Right kidney (tissue), 9 donors: Measurements from ENCODE around the gene CYP4F11.
"Not testable (repeated sequence)": the region's sequence is repeated elsewhere in the genome, so short reads cannot be mapped to it uniquely, and the experiment has no call there.

Source experiments
- DNase-seq: peaks from one replicate; pipeline ENCODE4 v3.0.0-alpha.2; 2016
- long read RNA-seq, 8 donors: transcript quantifications; one replicate each; lab custom pipeline, GENCODE V29; 2026

Gene CYP4F11, protein sequence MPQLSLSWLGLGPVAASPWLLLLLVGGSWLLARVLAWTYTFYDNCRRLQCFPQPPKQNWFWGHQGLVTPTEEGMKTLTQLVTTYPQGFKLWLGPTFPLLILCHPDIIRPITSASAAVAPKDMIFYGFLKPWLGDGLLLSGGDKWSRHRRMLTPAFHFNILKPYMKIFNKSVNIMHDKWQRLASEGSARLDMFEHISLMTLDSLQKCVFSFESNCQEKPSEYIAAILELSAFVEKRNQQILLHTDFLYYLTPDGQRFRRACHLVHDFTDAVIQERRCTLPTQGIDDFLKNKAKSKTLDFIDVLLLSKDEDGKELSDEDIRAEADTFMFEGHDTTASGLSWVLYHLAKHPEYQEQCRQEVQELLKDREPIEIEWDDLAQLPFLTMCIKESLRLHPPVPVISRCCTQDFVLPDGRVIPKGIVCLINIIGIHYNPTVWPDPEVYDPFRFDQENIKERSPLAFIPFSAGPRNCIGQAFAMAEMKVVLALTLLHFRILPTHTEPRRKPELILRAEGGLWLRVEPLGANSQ
- long read RNA-seq, donor 1: 0 reads
- long read RNA-seq, donor 2: 0 reads
- long read RNA-seq, donor 3: 0 reads
- long read RNA-seq, donor 4: 0 reads
- long read RNA-seq, donor 5: 0 reads
- long read RNA-seq, donor 6: 0 reads
- long read RNA-seq, donor 7: 0 reads
- long read RNA-seq, donor 8: 0 reads

DNA sequence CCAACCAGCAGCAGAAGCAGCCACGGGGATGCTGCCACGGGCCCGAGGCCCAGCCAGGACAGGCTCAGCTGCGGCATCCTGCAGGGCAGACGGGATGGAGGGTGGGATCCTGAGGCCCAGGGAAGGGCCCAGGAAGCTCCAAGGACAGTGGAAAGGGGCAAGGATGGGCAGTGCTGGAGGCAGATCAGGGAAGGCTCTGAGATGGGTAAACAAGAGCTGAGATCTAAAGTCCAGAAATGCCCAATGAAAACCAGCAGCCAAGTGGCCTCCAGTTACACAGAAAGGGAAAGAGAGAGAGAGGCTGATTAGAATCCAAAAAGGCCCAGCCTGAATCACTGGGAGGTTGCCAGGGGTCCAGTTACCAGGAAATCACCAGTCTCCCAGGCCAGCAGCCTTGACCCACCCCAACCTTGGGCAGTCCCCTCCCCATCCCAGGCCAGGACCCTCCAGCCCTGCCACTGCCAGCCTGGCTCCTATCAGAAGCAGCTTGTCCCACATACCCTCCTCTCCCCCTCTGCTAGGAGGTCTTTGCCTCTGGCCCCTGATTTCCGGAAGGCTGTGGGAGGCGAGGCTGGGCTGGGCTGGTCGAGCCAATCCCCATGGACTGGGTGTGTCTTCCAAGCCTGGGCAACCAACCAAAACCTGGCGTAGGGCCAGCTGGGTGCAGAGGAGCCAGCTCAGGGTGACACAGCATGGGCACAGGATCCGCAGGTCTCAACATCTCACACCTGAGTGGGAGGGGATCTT, at the start of gene CYP4F11:
Gene CYP4F11, minus strand, starts transcription at position 198 of the 747 bp plus-strand sequence. Its CDS starts 121 bp downstream, at position 77.
- DNase-seq: no peak

DNA sequence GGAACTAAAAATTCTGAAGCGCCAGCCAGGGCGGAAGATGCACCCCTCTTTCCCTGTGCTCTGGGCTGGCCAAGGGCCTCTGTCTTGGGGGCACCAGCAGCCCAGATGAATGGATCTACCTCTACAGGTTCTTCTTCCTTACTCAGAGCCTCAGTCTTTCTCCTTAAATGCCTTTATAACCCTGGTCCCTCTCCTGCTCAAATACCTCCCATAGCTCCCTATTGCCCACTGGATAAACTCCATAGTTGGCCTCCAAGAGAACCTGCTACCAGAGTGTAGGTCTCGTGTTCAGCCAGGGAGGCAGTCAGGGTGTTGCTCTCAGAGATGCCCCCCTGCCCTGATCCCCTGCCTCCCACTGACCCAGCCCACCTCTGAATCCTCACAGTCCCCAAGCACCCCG, 45.0 kb upstream of the CYP4F11 start:
- no peak for DNase-seq

DNA sequence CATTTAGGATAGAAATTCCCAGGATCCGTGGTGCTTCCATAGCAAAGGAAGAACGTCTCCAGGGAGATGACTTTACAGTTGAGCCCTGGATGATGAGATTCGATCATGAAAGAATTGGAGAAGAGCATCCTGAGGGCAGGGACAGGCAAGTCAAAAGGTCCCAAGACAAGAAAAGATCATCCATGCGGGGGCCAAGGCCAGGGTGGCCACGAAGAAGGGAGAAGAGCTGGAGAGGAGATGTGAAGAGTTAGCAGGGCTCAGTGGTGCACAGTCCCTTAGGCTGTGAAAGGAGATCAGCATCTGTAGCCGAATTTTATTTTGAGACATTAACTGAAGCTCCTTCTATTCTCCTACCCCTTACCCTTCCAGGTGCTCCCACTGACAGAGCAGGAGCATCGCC, 43.4 kb upstream of the CYP4F11 start:
- DNase-seq: no peak

DNA sequence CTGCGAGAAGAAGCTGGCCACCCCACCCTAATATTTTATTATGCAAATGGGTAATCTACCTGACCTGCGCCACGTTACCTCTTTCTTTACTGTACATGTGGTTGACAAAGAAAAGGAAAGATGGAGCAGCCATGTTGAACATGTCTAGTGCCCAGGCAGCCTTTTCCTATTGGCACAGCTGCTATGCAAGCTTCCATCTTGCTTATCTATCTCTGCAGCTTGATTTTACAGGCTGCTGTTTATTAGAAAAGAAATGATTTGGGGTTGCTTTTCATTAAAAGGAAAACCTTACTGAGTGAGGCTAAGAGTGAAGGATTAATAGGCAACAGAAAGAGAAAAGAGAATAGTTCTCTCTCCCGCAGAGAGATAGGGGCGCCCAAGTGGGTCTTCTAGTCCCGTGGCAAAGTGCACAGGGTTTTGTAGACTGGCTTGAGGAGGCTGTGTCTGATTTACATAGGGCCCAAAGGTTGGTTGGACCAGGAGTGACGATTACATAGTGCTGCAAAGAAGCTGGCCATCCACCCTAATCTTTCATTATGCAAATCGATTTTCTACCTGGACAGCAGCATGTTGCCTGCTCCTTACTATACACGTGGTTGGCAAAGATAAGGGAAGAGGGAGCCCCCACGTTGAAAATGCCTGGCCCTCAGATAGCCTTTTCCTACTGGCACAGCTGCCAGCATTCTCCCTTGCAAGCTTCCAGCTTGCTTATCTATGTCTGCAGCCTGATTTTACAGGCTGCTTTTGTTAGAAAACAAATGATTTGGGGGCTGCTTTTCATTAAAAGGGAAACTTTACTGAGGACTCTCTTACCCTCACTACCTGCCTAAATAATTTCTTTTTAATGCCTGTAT, 42.7 kb upstream of the CYP4F11 start:
- DNase-seq: no peak

DNA sequence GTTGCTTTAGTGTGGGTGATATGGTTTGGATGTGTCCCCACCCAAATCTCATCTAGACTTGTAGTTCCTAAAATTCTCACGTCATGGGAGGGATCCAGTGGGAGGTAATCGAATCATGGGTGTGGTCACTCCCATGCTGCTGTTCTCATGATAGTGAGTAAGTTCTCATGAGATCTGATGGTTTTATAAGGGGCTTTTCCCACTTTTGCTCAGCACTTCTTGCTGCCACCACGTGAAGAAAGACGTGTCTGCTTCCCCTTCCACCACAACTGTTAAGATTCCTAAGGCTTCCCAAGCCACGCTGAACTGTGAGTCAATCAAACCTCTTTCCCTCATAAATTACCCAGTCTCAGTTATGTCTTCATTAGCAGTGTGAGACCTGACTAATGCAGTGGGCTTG, 40.5 kb upstream of the CYP4F11 start:
- no peak for DNase-seq

DNA sequence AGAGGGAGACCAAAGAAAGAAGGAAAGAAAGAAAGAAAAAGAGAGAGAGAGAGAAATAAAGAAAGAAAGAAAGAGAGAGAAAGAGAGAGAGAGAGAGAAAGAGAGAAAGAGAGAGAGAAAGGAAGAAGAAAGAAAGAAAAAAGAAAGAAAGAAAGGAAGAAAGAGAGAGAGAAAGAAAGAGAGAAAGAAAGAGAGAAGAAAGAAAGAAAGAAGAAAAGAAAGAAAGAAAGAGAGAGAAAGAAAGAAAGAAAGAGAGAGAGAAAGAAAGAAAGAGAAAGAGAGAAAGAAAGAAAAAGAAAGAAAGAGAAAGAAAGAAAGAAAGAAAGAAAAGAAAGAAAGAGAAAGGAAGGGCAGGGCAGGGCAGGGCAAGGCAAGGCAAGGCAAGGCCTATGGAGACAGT, 37.7 kb upstream of the CYP4F11 start:
- not testable (repeated sequence) for DNase-seq

DNA sequence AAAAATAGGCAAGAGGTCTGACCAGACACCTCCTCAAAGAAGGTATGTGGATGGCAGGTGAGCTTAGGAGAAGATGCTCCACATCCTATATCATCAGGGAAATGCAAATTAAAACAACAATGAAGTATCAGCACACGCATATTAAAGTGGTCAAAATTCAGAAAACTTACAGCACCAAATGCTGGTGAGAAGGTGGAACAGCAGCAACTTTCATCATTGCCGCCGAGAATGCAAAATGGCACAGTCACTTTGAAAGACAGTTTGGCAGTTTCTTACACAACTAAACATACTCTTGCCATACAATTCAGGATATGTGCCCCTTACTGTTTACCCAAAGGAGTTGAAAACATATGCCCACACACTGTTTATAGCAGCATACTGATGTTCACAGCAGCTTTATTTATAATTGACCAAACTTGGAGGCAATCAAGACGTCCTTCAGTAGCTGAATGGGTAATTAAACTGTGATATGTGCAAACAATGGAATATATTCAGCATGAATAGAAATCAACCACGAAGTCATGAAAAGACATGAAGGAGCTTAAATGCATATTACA, 37.0 kb upstream of the CYP4F11 start:
- no peak for DNase-seq

DNA sequence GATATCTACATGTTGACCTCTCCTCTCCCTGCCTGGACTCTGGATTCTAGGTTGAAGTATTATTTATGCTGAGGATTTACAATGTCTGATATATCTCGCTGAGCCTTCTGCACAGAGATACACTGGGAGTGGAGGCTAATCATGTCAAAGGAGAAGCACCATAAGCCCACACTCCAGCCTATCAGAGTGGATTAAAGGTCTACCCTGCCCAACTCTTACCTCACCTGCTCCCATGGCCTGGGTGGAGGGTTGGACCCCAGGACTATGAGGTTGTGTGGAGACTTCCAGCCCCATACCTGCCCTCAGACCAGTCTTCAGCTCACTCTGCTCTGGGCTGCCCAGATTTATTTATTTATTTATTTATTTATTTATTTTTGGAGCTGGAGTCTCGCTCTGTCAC, 29.9 kb upstream of the CYP4F11 start:
- no peak for DNase-seq

DNA sequence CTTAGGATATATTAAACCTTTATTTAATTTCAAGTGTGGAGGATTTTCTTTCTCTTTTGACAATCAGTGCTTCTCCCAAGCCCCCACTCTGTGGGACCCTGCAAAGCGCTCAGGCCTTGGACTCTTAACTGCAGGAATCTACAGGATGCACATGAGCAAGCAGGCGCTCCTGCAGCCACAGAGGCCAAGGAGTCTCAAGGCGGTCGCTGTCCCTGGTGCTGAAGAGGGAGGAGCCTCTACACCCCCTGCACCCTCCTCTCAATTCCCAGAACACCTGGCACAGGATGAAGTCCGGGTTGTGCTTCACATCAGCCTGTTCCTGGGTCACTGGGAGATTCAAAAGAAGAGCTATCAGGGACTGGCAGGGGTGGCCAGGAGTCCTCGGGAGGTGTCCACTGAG, 28.0 kb upstream of the CYP4F11 start:
- no peak for DNase-seq

DNA sequence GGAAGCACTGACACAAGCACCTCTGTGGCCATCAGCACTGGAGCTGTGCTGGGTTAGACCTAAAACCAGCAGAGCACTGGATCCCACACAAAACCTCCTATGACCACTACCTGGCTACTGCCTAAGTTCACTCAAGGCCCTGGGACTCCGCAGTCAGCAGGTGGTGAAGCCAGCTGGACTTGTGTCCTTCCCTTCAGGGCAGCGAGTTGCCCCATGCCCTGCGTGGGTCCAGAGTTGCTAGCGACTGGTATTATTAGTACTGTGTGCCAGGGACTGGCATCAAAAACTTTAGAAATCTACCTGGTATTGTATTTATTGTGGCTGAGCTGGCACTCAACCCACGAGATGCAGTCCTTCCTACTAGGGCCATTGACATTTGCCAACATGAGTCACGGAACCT, 20.5 kb upstream of the CYP4F11 start:
- no peak for DNase-seq

DNA sequence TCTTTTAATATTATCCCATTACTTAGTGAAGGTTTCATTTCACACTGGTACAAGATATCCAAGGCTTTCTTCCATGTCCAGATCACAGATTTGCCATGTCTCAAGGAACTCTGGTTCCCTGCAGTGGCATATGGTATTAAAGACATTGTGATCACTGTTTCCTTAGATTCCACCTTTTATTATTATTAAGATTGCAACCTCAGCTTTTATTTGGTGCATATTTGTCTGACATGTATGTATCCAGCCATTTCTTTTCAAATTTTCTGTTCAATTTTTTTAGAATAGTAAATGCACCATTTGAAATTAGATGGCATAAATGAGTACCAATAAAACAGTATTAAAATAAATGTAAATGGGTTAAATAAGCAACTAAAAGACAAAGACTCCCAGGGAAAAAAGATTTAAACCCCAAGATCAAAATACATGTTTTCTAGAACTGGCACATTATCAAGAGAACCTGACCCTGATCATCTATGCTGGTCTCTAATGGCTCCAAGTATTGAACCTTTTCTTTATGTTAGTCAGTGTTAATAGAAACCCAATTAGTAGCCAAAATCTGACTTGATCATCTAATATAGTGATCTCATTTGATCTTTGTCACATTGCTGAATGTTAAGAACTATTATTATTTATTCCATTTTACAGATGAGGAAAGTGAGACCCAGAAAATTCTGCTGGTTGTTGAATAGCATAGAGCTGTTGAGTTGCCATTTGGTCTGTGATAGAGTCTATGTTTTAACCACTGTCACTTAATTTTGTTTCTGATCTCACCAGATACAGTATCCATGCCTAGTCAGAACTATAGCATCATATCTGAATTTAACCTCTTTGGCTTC, 14.1 kb upstream of the CYP4F11 start, which contains the start of gene OR10H4:
Gene OR10H4, plus strand, starts transcription at position 786 of the 836 bp plus-strand sequence. Its CDS starts 0 bp downstream, at position 786.
- DNase-seq: no peak

DNA sequence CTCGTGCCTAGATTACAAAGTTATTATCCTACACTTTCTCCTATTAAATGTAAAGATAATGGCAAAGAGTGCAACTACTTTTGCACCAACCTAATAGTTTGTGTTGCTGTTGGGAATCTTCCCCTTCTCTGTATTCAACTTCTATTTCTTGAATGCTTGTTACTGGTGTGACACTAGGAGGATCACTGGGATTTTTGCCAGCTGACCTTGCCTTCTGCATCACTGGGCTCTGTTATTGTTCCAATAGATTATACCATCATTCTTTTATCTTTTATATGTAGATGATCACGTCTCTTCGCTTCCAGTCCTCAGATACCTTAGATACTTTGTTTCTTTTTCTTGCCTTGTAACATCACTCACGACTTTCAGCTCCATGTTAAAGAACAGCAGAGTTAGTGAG, 11.0 kb upstream of the CYP4F11 start:
- DNase-seq: no peak

DNA sequence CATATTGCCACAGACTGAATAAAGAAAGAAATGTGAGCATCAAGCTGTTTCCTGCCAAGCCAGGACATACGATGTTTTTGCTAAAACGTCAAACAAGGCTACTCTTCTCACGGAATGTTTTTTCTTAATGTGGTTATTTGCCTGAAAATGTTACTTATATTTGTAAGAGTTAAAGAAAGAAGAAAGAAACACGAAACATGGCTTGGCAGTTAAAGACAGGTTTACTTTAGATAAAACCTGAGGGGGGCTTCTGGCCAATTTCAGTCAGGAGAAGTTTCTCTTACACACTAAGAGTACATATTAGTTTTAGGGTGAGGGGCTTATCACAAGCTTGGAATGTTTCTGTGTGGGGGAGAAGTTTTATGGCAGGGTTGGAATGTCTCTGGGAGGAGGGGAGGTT, 10.1 kb upstream of the CYP4F11 start:
- no peak for DNase-seq

DNA sequence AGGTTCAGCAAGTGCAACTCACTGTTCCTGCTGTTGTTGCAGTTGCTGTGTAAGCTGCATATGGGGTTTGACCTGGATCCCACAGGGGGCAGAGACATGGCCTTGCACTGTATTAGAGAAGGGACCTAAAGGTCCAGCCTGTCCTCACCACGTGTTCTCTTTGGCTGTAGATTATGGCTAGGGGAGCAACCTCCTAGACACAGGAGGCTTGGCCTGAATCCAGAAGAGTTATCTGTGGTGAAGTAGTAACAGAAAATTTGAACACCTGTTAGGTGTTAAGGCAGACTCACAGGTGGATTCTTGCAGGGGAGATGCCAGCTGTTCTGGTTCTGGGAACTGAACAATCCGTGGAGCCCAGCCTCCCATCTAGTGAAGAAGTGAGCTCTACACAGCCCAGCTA, 3.4 kb upstream of the CYP4F11 start:
- no peak for DNase-seq

DNA sequence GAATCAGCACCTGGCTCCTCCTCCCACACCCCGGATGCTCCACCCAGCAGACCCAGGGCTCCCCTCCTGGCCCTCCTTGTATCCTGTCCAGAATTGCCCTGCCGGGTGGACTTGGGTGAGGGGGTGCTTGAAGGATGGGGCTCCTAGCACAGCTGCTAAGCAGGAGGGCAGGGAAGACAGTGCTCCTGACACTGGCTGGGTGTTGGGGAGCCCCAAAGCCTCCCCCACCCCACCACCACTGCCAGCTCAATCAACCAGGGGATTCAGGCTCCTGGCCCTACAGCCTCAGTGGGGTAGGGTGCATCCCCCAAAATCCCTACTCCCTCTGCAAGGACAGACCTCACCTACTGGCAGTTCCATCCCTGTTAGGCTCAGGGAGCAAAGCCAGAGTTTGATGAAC, 2.6 kb upstream of the CYP4F11 start:
- DNase-seq: no peak

DNA sequence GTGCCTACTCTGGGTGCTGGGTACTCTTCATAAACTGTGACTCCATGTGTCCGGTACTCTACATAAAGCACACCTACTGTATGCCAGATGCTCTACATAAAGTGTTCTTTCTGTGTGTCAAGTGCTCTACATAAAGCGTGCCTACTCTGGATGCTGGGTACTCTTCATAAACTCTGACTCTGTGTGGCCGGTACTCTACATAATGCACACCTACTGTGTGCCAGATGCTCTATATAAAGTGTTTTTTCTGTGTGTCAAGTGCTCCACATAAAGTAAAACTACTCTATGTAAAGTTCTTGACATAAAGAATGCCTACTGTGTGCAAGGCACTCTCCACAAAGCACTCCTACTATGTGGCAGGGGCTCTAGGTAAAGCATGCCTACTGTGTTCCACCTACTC, 1.8 kb upstream of the CYP4F11 start:
- DNase-seq: no peak

DNA sequence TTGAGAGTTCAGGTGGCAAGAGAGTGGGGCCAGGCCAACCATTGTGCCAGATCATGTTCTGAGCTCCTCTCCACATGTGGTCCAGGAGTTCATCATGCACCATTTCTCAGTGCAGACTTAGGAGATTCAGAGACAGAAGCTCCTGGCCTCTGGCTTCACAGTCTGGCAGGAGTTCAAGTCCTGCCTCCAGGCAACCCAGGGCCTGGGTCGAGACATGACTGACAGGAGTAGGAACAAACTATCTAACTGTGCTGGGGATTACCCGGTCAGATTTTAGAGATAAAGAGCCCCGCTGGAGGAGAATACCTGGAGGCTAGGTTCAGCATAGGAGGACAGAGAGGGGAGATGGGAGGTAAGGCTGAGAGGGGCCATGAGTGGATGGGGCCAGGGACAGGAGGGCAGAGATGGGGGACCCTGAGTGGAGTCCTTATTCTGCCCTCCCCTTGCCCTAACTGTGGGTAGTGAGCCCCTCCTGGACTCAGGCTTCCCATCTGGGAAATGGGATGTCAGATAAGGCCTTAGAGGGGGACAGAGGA, 906 bp upstream of the CYP4F11 start:
- DNase-seq: no peak

DNA sequence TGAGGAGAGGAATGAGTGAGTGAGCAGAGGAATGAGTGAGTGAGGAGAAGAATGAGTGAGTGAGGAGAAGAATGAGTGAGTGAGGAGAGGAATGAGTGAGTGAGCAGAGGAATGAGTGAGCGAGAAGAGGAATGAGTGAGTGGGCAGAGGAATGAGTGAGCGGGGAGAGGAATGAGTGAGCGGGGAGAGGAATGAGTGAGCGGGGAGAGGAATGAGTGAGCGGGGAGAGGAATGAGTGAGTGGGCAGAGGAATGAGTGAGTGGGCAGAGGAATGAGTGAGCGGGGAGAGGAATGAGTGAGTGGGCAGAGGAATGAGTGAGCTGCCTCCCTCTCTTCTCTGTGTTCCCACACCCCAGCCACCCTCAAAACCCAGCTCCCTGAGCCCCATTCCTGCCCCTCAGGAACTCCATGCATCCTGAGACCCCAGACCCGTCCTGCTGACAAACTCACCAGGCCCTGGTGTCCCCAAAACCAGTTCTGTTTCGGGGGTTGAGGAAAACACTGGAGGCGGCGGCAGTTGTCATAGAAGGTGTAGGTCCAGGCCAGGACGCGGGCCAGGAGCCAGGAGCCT, 483 bp downstream of the CYP4F11 start:
- DNase-seq: not testable (repeated sequence)

DNA sequence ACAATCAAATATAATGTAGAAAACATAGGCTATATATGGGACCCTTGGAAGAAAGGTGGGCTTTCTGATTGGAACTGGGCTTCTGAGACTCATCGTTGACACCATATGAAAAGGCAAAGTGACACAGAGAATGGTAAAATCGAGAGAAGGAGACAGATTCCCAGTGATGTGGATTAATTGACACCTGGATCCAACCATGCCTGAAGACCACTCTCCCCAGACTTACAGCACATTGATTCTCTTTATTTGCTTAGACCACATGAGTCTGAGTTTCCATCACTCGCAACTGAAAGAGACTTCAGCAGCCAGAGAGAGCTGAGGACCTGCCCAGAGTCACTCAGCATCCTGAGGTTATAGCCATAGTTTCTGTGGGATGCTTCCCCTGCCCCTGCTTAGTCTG, 6.0 kb downstream of the CYP4F11 start:
- no peak for DNase-seq

DNA sequence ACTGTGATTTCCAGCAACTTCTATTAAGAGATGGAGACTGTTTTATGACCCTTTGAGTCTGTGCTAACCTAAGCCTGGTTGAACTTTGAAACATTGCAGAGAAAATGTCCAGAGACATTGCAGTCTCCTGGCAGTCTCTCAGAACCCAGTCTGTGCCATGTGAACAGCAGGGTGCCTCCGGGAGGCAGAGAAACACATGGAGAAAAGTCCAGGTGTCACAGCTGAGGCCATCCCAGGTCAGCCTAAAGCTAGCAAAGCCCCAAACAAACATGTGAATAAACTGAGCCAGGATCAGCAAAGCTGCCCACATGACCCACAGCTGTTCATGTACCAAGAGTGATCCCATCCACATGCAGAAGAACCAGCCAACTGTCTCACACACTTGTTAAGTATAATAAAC, 7.8 kb downstream of the CYP4F11 start:
- DNase-seq: no peak
